Right ventricle myocardium superior (tissue), 1 donor: ENCODE results near the gene PARD3. TPM values are rescaled to one million over a fixed set of nuclear protein-coding genes. Genes with fewer than 3 reads are reported as not detected.

ENCODE experiments used
- ATAC-seq: fragments of 200-7000 bp; cut with Tn5 transposase; one replicate; pipeline ENCODE4 v1.9.1; 2020; ENCODE audit warnings: mild to moderate bottlenecking; ENCODE audit not compliant: poor library complexity
- DNase-seq: peaks from one replicate; pipeline ENCODE4 v3.0.0-alpha.2; 2020
- intact Hi-C: fragments of 100-400 bp; cut with DNase I; formaldehyde crosslinking; loops from one replicate; pipeline ENCODE4 v1.11.2; 2022
- total RNA-seq: library from RNA; stranded (reverse); fragmentation: NEBNext Ultra II Directional; extraction: Animal tissue kit (Norgen Biotek cat#: 25700); gene quantifications from one replicate; pipeline ENCODE4 v1.2.1, GENCODE V29; 2021
- donor health status: DM: no; HTN: yes; CAD: no; lungs with severe emphysema.

PARD3 gene
- total RNA-seq, 1 donor from 2014 or later, result 33.5 TPM

GRCh38 chr10:34697351-34698247 is 117.5 kb downstream of the PARD3 start:
- no peak for ATAC-seq
- intact Hi-C loops, result no loop called here
- no peak for DNase-seq

- DNase-seq (no peak), ATAC-seq (no peak)
- intact Hi-C loops, result no loop called here
These were observed 118.7 kb downstream of the PARD3 start for GRCh38 chr10:34696423-34696822.

GRCh38 chr10:34690383-34691049 is 124.6 kb downstream of the PARD3 start:
- DNase-seq, result no peak
- intact Hi-C loops, result no loop called here
- no peak for ATAC-seq

GRCh38 chr10:34689053-34689452 is 126.0 kb downstream of the PARD3 start:
- DNase-seq (no peak), ATAC-seq (peak; percentile 59)
- intact Hi-C loops, result no loop called here

GRCh38 chr10:34687434-34688210 is 127.5 kb downstream of the PARD3 start:
- ATAC-seq (peak; percentile 27), DNase-seq (no peak)
- intact Hi-C loops, result no loop called here

- intact Hi-C loops, result no loop called here
- ATAC-seq (no peak), DNase-seq (no peak)
These were observed 132.5 kb downstream of the PARD3 start for GRCh38 chr10:34682580-34682979.

- intact Hi-C loops, result no loop called here
- ATAC-seq, result no peak
- no peak for DNase-seq
These were observed 133.2 kb downstream of the PARD3 start for GRCh38 chr10:34681933-34682332.

- intact Hi-C loops, result no loop called here
- no peak for ATAC-seq
These were observed 135.9 kb downstream of the PARD3 start for GRCh38 chr10:34679177-34679576.

GRCh38 chr10:34677591-34677990 is 137.5 kb downstream of the PARD3 start:
- no peak for DNase-seq
- no peak for ATAC-seq
- intact Hi-C loops, result no loop called here

More at GRCh38 chr10:34679177-34679576, 135.9 kb downstream of the PARD3 start:
- DNase-seq, result no peak

- intact Hi-C loops, result no loop called here
- DNase-seq (no peak), ATAC-seq (no peak)
These were observed 138.0 kb downstream of the PARD3 start for GRCh38 chr10:34677132-34677531.

GRCh38 chr10:34674176-34674575 is 140.9 kb downstream of the PARD3 start:
- DNase-seq (no peak), ATAC-seq (no peak)
- intact Hi-C loops, result no loop called here

- DNase-seq (no peak), ATAC-seq (no peak)
- intact Hi-C loops, result no loop called here
These were observed 145.0 kb downstream of the PARD3 start for GRCh38 chr10:34670081-34670480.

GRCh38 chr10:34669079-34669478 is 146.0 kb downstream of the PARD3 start:
- ATAC-seq, result no peak
- no peak for DNase-seq
- intact Hi-C loops, result loop anchor here (10.0 kb wide), 1 partner anchor 146 kb away; the partner anchor contains the start of gene PARD3

- DNase-seq (no peak), ATAC-seq (no peak)
- intact Hi-C loops, result loop anchor here (10.0 kb wide), 1 partner anchor 148 kb away; the partner anchor contains the start of gene PARD3
These were observed 147.9 kb downstream of the PARD3 start for GRCh38 chr10:34667177-34667576.

GRCh38 chr10:34666008-34666704 is 148.9 kb downstream of the PARD3 start:
- intact Hi-C loops, result loop anchor here (10.0 kb wide), 1 partner anchor 149 kb away; the partner anchor contains the start of gene PARD3
- no peak for DNase-seq
- ATAC-seq, result peak; percentile 84

- DNase-seq, result no peak
- intact Hi-C loops, result loop anchor here (10.0 kb wide), 1 partner anchor 150 kb away; the partner anchor contains the start of gene PARD3
- no peak for ATAC-seq
These were observed 150.4 kb downstream of the PARD3 start for GRCh38 chr10:34664706-34665105.

GRCh38 chr10:34661580-34661979 is 153.5 kb downstream of the PARD3 start:
- intact Hi-C loops, result loop anchor here (10.0 kb wide), 1 partner anchor 153 kb away; the partner anchor contains the start of gene PARD3
- DNase-seq (no peak), ATAC-seq (no peak)

- no peak for DNase-seq
- no peak for ATAC-seq
- intact Hi-C loops, result loop anchor here (10.0 kb wide), 1 partner anchor 306 kb away; no protein-coding TSS in a partner anchor
These were observed 156.2 kb downstream of the PARD3 start for GRCh38 chr10:34658934-34659333.
